Stimulated activated naive B cell treated with anti-CD40 and anti-IgM and Interleukin-4, amounts not matched to agents 10 μg/mL and 1 μg/mL and 100 μg/mL, for 72 hours (primary cell): ENCODE measurements around the gene FNTB.

Experiments used
- ATAC-seq, 2 donors: fragments of 150-1000 bp; cut with Tn5 transposase; replicated peaks; 2 replicates each; pipeline ENCODE4 v1.10.0; 2021; ENCODE audit warnings: moderate library complexity in 1 of 2
- DNase-seq: peaks from one replicate; pipeline ENCODE4 v3.0.0; 2021
- H3K27ac Mint-ChIP-seq: one replicate; pipeline ENCODE4 v1.8.0; 2022; ENCODE audit warnings: mild to moderate bottlenecking, mixed read lengths
- H3K27me3 Mint-ChIP-seq, 2 donors: one replicate each; pipeline ENCODE4 v1.8.0; 2022; ENCODE audit warnings: mixed read lengths in 2 of 2
- H3K36me3 Mint-ChIP-seq, 2 donors: one replicate each; pipeline ENCODE4 v1.8.0; 2022; ENCODE audit warnings: mixed read lengths in 2 of 2, mild to moderate bottlenecking in 1 of 2
- H3K4me1 Mint-ChIP-seq, 2 donors: one replicate each; pipeline ENCODE4 v1.8.0; 2022; ENCODE audit warnings: mixed read lengths in 2 of 2, mild to moderate bottlenecking in 1 of 2
- H3K4me3 Mint-ChIP-seq, 2 donors: one replicate each; pipeline ENCODE4 v1.8.0; 2022; ENCODE audit warnings: mild to moderate bottlenecking in 2 of 2, mixed read lengths in 2 of 2, moderate library complexity in 1 of 2
- H3K9me3 Mint-ChIP-seq, 2 donors: one replicate each; pipeline ENCODE4 v1.8.0; 2022; ENCODE audit warnings: mixed read lengths in 2 of 2, mild to moderate bottlenecking in 1 of 2

The FNTB gene

DNA sequence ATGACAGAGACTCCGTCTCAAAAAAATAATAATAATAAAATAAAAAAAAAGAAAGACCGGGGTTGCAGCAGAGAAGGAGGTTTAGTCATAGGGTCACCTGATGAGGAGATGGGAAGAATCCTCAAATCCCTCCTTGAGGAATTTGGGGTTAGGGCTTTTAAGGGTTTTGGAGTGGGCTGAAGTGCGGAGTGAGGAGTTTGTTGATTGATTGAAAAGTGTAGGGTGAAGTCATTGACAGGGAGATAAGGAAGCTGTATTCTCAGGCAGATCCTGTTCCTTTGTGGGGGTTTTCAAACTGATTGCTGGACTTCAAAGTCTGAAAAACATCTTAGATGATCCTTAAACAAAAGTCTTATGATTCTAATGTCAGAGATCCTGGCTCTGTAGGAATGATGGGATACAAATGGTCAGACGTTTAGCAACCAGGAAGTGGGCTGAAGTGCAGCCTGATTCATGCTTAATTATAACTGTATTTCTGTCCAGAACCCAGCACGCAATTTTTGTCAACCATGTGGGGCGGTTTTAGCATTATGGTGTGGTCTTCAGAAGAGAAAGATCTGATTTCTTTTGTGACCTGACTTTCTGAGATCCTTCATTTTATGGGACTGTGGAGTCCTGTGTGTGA, 16.0 kb downstream of the FNTB start:
- Mint-ChIP-seq H3K4me3 (no peak overlapping the region), H3K36me3 (peaks cover 10 to 17% of the 10 kb centered on the region in 2 donors), H3K27ac (no peak overlapping the region), H3K9me3 (no peaks in the 10 kb centered on the region), H3K4me1 (peaks cover 17 to 39% of the 10 kb centered on the region in 2 donors), H3K27me3 (no peaks in the 10 kb centered on the region)
- DNase-seq = no peak
- ATAC-seq = no peak

DNA sequence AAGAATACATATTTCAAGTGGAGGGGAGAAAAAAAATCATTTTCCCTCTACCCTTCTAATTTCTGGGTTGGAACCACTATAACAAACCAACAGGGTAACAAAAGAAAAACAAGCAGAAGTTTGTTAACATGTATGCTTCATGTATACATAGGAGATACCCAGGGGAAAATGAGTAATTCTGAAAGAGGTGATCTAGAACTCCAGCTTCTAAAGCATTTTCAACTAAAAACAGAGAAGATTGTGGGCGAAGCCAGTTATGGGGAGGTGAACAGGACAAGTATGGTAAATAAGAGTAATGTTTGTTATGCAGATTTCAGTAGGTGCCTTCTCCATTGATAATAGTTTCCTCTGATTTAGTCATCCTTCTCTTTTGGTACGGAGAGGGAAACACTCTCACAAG, 16.7 kb downstream of the FNTB start:
- no peak overlapping the region for H3K4me3 Mint-ChIP-seq
- peak; percentile 62 to 68 for ATAC-seq
- no peak for DNase-seq
- H3K27me3 Mint-ChIP-seq = no peaks in the 10 kb centered on the region
- H3K27ac Mint-ChIP-seq = peak overlapping the region; percentile 22
- H3K36me3 Mint-ChIP-seq = peaks cover 12 to 20% of the 10 kb centered on the region in 2 donors
- H3K4me1 Mint-ChIP-seq = peaks cover 14 to 32% of the 10 kb centered on the region in 2 donors
- no peaks in the 10 kb centered on the region for H3K9me3 Mint-ChIP-seq

DNA sequence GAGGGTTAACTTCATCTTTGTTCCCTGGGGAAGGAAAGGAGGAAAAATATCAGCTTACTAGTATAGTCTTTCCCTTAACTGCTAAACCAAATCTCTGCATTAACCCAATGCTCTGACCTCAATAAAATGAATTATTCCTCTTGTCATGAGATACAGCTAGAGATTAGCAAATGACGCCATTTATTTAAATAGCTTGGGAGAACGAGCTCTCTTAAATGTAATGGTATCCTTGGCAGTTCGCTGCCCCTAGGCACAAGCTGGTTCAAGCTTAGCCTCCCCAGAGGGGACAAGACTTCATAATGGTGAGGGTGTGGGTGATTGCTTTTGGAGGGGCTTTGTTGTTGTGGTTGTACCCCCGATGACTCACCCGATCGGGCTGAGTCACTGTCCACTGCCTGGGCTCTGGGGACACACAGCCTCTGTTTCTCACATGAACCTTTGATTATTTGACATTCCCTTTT, 19.6 kb downstream of the FNTB start:
- no peak overlapping the region for H3K4me3 Mint-ChIP-seq
- peaks cover 12 to 23% of the 10 kb centered on the region in 2 donors for H3K4me1 Mint-ChIP-seq
- H3K9me3 Mint-ChIP-seq = no peaks in the 10 kb centered on the region
- DNase-seq = no peak
- H3K27me3 Mint-ChIP-seq = no peaks in the 10 kb centered on the region
- ATAC-seq = no peak
- peaks cover 21 to 41% of the 10 kb centered on the region in 2 donors for H3K36me3 Mint-ChIP-seq
- no peak overlapping the region for H3K27ac Mint-ChIP-seq

DNA sequence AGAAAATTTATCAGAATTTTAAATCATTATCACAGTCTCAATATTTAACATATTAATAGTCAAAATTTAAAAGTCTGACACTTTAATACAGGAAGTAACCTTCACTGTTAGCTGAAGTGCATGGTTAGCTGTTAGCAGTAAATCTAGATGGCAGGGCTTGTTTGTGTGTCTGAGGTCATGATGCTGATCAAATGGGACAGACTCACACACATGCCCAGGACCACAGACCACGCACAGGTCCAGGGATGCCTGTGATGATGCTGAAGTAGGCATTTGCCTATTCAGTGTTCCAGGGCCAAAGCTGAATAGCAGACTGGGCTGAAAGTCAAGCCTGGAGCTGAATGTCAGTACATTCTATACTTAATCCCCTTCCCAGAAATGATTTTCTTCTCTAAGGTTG, 20.5 kb downstream of the FNTB start:
- Mint-ChIP-seq H3K9me3 (no peaks in the 10 kb centered on the region), H3K4me3 (no peak overlapping the region), H3K27me3 (no peaks in the 10 kb centered on the region), H3K36me3 (peaks cover 24 to 46% of the 10 kb centered on the region in 2 donors), H3K4me1 (peaks cover 12 to 23% of the 10 kb centered on the region in 2 donors), H3K27ac (no peak overlapping the region)
- no peak for ATAC-seq
- DNase-seq = no peak

DNA sequence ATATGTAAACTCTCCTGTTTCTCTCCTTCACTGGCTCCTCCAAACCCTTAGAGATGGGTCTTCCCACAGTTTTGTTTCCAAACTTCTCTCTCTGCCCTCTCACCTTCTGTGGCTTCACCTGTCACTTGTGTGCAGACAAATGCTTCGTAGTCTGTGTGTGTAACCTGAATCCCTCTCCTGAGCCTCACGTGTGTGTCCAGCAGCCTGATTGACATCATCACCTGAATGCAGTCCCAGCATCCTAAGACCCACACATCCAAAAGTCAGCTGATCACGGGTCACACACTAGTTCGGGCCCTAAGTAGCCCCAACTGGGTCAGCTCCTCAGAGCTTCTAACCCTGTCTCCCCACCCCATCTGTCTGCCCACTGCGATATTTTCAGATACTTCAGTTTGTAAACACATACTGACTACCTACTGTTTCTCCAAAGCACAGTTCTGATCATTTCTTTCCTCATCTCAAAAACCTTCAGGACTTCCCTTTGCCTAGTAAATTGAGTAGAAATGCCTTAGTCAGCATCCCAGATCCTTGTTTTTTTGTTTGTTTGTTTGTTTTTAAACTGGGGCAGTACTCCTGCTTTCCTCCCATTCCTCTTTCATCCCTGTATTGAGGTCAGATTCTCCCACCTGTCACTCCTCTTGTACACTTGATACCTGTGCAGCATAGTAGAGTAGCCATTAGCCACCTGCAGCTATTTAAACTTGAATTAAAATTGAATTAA, 23.7 kb downstream of the FNTB start:
- ATAC-seq (no peak), DNase-seq (no peak)
- Mint-ChIP-seq H3K9me3 (no peaks in the 10 kb centered on the region), H3K27ac (no peak overlapping the region), H3K4me1 (no peaks in the 10 kb centered on the region), H3K36me3 (peaks cover 26 to 53% of the 10 kb centered on the region in 2 donors), H3K4me3 (no peak overlapping the region), H3K27me3 (no peaks in the 10 kb centered on the region)

DNA sequence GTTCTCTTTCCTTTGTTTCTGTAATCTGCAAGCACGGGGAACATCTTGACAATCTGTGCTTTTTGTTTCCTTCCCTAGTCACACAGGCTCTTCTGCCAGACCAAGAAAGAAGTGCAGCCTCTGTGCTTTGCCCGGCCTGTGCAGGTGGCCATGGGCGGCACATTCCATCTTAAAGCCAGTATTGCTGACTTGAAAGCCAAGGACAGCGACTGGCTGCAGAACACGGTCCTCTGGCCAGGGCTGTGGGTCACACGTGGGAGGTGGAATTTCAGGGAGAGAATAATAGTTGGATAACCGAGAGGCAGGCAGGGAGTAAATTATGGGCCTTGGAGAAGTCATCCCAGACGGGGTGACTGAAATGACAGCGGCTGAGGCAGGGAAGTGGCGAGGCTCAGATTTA, 24.8 kb downstream of the FNTB start:
- no peaks in the 10 kb centered on the region for H3K4me1 Mint-ChIP-seq
- DNase-seq (no peak), ATAC-seq (no peak)
- H3K27ac Mint-ChIP-seq = no peak overlapping the region
- no peak overlapping the region for H3K4me3 Mint-ChIP-seq
- H3K36me3 Mint-ChIP-seq = peaks cover 26 to 56% of the 10 kb centered on the region in 2 donors
- no peaks in the 10 kb centered on the region for H3K9me3 Mint-ChIP-seq
- H3K27me3 Mint-ChIP-seq = no peaks in the 10 kb centered on the region

DNA sequence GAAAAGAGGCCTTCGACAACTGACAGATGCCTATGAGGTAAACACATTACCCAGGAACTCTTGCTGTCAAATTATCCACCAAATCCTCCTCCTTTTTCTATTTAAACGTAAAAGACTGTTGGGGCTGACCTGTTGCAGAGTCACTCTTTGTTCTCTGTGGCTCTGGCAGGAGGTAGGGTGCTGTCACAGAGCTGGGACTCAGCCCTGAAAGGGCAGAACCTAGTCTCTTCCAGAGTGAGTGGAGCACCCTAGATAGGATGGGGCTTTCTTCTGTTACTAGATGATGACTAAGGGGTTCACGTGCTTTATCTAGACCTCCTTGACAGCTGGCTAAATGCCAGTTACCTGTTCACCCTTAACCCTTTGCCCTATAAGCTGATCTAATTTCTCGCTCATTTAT, 25.7 kb downstream of the FNTB start:
- Mint-ChIP-seq H3K4me1 (no peaks in the 10 kb centered on the region), H3K27ac (no peak overlapping the region), H3K9me3 (no peaks in the 10 kb centered on the region), H3K36me3 (peaks cover 31 to 60% of the 10 kb centered on the region in 2 donors), H3K4me3 (no peak overlapping the region), H3K27me3 (no peaks in the 10 kb centered on the region)
- no peak for DNase-seq
- no peak for ATAC-seq

DNA sequence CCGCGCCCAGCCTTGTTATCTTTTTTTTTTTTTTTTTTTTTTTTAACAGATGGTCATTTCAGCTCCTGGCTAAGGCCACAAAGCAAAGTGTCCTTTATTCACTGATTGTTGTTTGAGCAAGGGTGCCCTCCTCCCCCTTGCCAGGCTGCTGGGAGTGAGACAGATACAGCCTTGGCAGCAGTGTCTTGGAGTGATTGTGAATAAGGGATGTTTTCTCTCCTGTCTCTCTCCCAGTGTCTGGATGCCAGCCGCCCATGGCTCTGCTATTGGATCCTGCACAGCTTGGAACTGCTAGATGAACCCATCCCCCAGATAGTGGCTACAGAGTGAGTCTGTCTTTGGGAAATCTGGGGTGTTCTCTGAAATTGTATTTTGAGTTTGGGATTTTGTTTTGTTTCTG, 28.7 kb downstream of the FNTB start:
- Mint-ChIP-seq H3K27ac (no peak overlapping the region), H3K4me1 (no peaks in the 10 kb centered on the region), H3K27me3 (no peaks in the 10 kb centered on the region), H3K9me3 (no peaks in the 10 kb centered on the region), H3K36me3 (peaks cover 21 to 42% of the 10 kb centered on the region in 2 donors), H3K4me3 (no peak overlapping the region)
- DNase-seq (no peak), ATAC-seq (no peak)

DNA sequence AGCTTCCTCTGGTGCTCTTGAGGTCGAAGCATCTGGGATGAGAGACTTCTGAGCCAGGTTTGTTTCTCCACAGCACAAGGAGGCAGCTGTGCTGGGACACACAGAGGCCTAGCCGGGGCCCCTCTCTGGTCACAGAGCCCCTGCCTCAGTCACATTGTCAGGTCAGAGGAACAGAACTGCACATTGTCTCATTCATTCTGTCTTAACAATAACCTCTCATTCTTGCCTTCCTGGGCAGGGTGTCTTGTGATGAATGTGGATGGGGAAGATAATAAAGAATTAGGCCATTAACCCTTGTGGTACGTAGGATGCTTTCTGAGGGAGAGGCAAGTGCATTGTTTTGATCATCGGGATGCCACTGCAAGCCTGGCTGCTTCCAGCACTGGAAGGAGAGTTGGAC, 29.8 kb downstream of the FNTB start:
- DNase-seq (no peak), ATAC-seq (no peak)
- Mint-ChIP-seq H3K27me3 (no peaks in the 10 kb centered on the region), H3K9me3 (no peaks in the 10 kb centered on the region), H3K4me3 (no peak overlapping the region), H3K27ac (no peak overlapping the region), H3K36me3 (peaks cover 21 to 35% of the 10 kb centered on the region in 2 donors), H3K4me1 (no peaks in the 10 kb centered on the region)

DNA sequence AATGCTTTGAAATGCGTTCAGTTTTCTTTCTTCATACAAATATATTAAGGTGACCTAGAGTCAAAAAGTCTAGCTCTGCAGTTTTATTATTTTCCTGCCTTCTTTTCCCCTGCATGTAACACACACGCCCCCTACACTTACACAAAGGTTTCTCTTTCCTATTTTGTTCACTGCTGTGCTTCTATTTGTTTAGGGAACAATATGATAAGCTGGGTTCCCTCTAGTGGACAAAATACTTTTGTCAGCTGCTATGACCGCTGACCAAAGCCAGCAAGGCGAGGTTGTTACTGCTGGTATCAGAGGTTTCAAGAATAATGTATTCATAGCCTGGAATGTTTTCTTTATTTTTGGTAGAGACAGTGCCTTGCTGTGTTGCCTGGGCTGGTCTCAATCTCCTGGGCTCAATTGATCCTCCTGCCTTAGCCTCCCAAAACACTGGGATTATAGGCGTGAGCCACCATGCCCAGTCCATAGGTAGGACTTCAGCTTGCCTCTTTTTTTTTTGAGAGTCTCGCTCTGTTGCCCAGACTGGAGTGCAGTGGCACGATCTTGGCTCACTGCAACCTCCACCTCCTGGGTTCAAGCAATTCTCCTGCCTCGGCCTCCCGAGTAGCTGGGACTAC, 33.4 kb downstream of the FNTB start:
- no peak for DNase-seq

DNA sequence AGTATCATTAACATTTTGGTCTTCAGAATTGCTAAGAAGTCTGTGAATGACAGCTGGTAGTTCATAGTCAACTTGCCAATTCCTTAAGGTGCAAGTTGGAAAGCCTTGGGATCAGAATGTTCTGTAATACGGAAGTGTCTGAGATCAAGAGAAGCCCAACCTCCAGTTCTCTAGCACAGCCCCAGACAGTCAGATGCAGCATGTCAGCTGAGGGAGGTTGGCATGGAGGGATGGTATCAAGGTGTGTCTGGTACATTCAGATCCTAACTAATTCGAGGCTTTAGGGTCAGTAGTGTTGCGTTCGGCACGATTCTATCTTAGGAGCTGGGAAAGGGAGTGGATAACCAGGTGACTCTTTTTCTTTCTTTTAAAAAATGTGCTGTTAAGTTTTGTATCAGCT, 38.3 kb downstream of the FNTB start:
- peaks cover 24 to 29% of the 10 kb centered on the region in 2 donors for H3K36me3 Mint-ChIP-seq
- no peak overlapping the region for H3K4me3 Mint-ChIP-seq
- no peak for DNase-seq
- H3K27me3 Mint-ChIP-seq = no peaks in the 10 kb centered on the region
- no peaks in the 10 kb centered on the region for H3K9me3 Mint-ChIP-seq
- no peak for ATAC-seq
- H3K4me1 Mint-ChIP-seq = no peaks in the 10 kb centered on the region
- no peak overlapping the region for H3K27ac Mint-ChIP-seq

More for the DNA sequence above, 33.4 kb downstream of the FNTB start:
- Mint-ChIP-seq H3K9me3 (no peaks in the 10 kb centered on the region), H3K27ac (no peak overlapping the region), H3K4me1 (no peaks in the 10 kb centered on the region), H3K36me3 (peaks cover 18% of the 10 kb centered on the region in 2 donors), H3K4me3 (no peak overlapping the region), H3K27me3 (no peaks in the 10 kb centered on the region)
- peak; percentile 44 to 58 for ATAC-seq

DNA sequence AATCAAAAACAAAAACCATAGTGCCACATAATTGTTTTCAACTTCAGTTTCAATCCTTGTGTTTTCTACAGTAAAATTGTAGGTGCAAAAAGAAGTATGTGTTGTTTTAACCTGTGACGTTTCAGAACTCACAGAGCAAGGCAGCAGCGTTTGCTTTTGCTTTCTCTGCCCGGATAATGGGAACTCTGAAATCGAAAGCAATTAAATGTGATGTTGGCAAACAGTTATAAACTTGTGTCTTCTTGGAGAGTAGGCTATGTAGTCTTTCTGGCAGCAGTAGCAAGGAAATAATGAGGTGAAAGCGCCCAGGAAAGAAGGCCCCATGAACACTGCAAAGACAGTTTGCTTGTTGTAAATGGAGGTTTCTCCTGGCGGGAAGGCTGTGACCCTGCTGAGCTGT, 39.1 kb downstream of the FNTB start:
- Mint-ChIP-seq H3K4me3 (no peak overlapping the region), H3K4me1 (no peaks in the 10 kb centered on the region), H3K9me3 (no peaks in the 10 kb centered on the region), H3K27ac (no peak overlapping the region), H3K27me3 (no peaks in the 10 kb centered on the region), H3K36me3 (peaks cover 28 to 30% of the 10 kb centered on the region in 2 donors)
- ATAC-seq (no peak), DNase-seq (no peak)

DNA sequence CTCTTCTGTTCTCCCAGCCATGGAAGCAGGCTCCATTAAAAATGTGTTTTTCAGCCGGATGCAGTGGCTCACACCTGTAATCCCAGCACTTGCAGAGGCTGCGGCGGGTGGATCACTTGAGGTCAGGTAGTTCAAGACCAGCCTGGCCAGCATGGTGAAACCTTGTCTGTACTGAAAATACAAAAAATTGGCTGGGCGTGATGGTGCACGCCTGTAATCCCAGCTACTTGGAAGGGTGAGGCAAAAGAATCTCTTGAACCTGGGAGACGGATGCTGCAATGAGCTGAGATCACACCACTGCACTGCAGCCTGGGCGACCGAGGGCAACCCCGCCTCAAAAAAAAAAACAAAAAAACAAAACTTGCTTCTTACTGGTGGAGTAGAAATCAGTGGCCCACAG, 39.8 kb downstream of the FNTB start:
- Mint-ChIP-seq H3K4me3 (no peak overlapping the region), H3K27ac (no peak overlapping the region), H3K36me3 (peaks cover 31 to 32% of the 10 kb centered on the region in 2 donors), H3K9me3 (no peaks in the 10 kb centered on the region), H3K27me3 (no peaks in the 10 kb centered on the region), H3K4me1 (no peaks in the 10 kb centered on the region)
- no peak for ATAC-seq
- no peak for DNase-seq

DNA sequence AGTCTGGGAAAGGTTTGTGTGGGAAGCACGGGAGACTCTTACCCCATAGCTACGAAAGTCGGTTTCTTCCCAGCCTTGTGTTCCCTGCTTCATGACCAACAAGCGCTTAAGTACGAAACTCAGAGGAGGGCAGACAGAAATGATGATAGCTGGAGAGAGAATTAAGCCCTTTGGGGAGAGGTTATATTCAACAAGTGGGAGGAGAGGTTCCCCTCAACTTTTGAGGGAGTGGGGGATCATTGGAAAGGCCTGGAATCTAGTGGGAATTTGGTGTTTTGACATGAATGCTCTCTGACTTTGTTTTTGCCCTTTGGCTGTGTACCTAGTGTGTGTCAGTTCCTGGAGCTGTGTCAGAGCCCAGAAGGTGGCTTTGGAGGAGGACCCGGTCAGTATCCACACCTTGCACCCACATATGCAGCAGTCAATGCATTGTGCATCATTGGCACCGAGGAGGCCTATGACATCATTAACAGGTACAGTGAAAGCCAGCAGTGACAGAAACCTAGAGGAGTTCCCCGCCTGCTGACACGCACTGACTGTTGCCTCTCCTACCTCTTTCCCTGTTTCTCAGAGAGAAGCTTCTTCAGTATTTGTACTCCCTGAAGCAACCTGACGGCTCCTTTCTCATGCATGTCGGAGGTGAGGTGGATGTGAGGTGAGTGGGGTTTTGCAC, 40.6 kb downstream of the FNTB start:
- Mint-ChIP-seq H3K4me3 (no peak overlapping the region), H3K9me3 (no peaks in the 10 kb centered on the region), H3K36me3 (peaks cover 29 to 35% of the 10 kb centered on the region in 2 donors), H3K27me3 (no peaks in the 10 kb centered on the region), H3K4me1 (no peaks in the 10 kb centered on the region), H3K27ac (no peak overlapping the region)
- ATAC-seq = no peak
- no peak for DNase-seq
